ENCODE results near the gene STXBP4. TPM values are rescaled to one million over a fixed set of nuclear protein-coding genes. Genes with fewer than 3 reads are reported as not detected.

STXBP4 gene, protein sequence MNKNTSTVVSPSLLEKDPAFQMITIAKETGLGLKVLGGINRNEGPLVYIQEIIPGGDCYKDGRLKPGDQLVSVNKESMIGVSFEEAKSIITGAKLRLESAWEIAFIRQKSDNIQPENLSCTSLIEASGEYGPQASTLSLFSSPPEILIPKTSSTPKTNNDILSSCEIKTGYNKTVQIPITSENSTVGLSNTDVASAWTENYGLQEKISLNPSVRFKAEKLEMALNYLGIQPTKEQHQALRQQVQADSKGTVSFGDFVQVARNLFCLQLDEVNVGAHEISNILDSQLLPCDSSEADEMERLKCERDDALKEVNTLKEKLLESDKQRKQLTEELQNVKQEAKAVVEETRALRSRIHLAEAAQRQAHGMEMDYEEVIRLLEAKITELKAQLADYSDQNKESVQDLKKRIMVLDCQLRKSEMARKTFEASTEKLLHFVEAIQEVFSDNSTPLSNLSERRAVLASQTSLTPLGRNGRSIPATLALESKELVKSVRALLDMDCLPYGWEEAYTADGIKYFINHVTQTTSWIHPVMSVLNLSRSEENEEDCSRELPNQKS
- total RNA-seq (45.4 TPM), polyA plus RNA-seq (4.5 TPM)

GRCh38 chr17:54968262-54968987 is at the start of gene STXBP4, which contains the start of gene COX11:
Gene STXBP4 (plus strand): TSS chr17:54968765. CDS start chr17:54986220, 17,455 bp downstream.
Gene COX11 (minus strand): TSS chr17:54968654. CDS start chr17:54968646, 8 bp downstream.
- peak; percentile 87 for DNase-seq (ENCODE audit: extremely low spot score)
- Histone ChIP-seq H3K4me1 (ENCODE audit: insufficient read depth) (no peaks in the 10 kb centered on the region), H3K36me3 (ENCODE audit: insufficient read depth) (no peaks in the 10 kb centered on the region), H3K4me3 (ENCODE audit: low read depth, low read length) (peak within 1 kb of the TSS; percentile 87), H3K27ac (ENCODE audit: low read depth) (peak within 1 kb of the TSS; percentile 77)
- WGBS: under 1% methylated on average over 57 of the region's 57 CpGs

GRCh38 chr17:54919425-54919824 is 49.1 kb upstream of the STXBP4 start:
- Histone ChIP-seq H3K27ac (ENCODE audit: low read depth) (no peak overlapping the region), H3K4me1 (ENCODE audit: insufficient read depth) (no peaks in the 10 kb centered on the region), H3K4me3 (ENCODE audit: low read depth, low read length) (no peak overlapping the region), H3K36me3 (ENCODE audit: insufficient read depth) (peaks cover 3% of the 10 kb centered on the region)
- no peak for DNase-seq (ENCODE audit: extremely low spot score)

- no peak for DNase-seq (ENCODE audit: extremely low spot score)
- Histone ChIP-seq H3K4me1 (ENCODE audit: insufficient read depth) (no peaks in the 10 kb centered on the region), H3K36me3 (ENCODE audit: insufficient read depth) (no peaks in the 10 kb centered on the region), H3K4me3 (ENCODE audit: low read depth, low read length) (no peak overlapping the region), H3K27ac (ENCODE audit: low read depth) (no peak overlapping the region)
- WGBS: 97% methylated on average over 6 of the region's 6 CpGs
These were observed 47.7 kb upstream of the STXBP4 start for GRCh38 chr17:54920819-54921218.

GRCh38 chr17:54924405-54924804 is 44.2 kb upstream of the STXBP4 start:
- no peak overlapping the region for H3K27ac ChIP-seq (ENCODE audit: low read depth)
- no peaks in the 10 kb centered on the region for H3K4me1 ChIP-seq (ENCODE audit: insufficient read depth)
- WGBS: 97% methylated on average over 5 of the region's 5 CpGs
- no peaks in the 10 kb centered on the region for H3K36me3 ChIP-seq (ENCODE audit: insufficient read depth)
- H3K4me3 ChIP-seq (ENCODE audit: low read depth, low read length): no peak overlapping the region
- no peak for DNase-seq (ENCODE audit: extremely low spot score)

- 84% methylated on average over 3 of the region's 3 CpGs for WGBS
- no peak for DNase-seq (ENCODE audit: extremely low spot score)
- H3K4me3 ChIP-seq (ENCODE audit: low read depth, low read length): no peak overlapping the region
- no peak overlapping the region for H3K27ac ChIP-seq (ENCODE audit: low read depth)
- no peaks in the 10 kb centered on the region for H3K4me1 ChIP-seq (ENCODE audit: insufficient read depth)
- H3K36me3 ChIP-seq (ENCODE audit: insufficient read depth): peaks cover 2% of the 10 kb centered on the region
These were observed 41.0 kb upstream of the STXBP4 start for GRCh38 chr17:54927525-54927924.

DNA sequence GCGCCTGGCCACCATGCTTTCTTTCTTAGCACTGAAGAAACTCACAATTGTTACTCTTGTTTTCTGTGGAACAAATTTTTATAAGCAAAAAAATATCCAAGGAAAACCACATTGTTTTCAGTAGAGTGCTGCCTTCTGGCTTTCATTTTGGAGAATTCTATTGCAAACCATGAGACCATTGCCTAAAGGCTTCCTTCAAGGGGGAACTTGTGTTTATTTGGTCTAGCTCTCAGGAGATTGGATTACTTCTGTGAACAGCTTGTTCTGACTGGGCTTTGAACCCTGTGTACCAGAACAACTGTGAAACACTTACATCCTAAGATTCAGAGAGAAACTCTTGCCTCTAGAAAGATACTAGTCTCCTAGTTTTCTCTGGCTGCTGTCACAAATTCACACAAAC is 35.9 kb upstream of the STXBP4 start:
- WGBS: 96% methylated on average over 1 of the region's 1 CpG
- DNase-seq (ENCODE audit: extremely low spot score): no peak
- Histone ChIP-seq H3K27ac (ENCODE audit: low read depth) (no peak overlapping the region), H3K4me3 (ENCODE audit: low read depth, low read length) (no peak overlapping the region), H3K4me1 (ENCODE audit: insufficient read depth) (no peaks in the 10 kb centered on the region), H3K36me3 (ENCODE audit: insufficient read depth) (peaks cover 2% of the 10 kb centered on the region)

- H3K36me3 ChIP-seq (ENCODE audit: insufficient read depth): peaks cover 2% of the 10 kb centered on the region
- 77% methylated on average over 3 of the region's 3 CpGs for WGBS
- no peak for DNase-seq (ENCODE audit: extremely low spot score)
- no peaks in the 10 kb centered on the region for H3K4me1 ChIP-seq (ENCODE audit: insufficient read depth)
- H3K4me3 ChIP-seq (ENCODE audit: low read depth, low read length): no peak overlapping the region
- H3K27ac ChIP-seq (ENCODE audit: low read depth): no peak overlapping the region
These were observed 34.6 kb upstream of the STXBP4 start for GRCh38 chr17:54933921-54934320.

DNA sequence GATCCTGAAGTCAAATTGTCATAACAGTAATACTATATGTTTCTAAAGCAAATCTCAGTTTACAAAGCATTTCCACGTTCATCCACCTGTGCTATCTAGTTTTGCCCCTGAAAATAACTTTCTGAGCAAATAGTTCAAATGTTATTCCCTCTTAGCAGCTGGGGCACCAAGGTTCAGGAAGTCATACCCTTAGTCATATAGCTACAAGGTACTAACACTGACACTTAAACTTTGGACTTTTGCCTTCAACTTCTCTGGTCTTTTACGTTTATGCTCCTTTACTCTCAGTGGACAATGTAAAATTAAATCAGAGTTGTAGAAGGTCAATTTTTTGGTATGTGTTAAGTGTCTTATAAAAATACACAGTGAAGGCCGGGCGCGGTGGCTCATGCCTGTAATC is 33.1 kb upstream of the STXBP4 start:
- Histone ChIP-seq H3K27ac (ENCODE audit: low read depth) (no peak overlapping the region), H3K4me3 (ENCODE audit: low read depth, low read length) (no peak overlapping the region), H3K4me1 (ENCODE audit: insufficient read depth) (no peaks in the 10 kb centered on the region), H3K36me3 (ENCODE audit: insufficient read depth) (no peaks in the 10 kb centered on the region)
- WGBS: 92% methylated on average over 5 of the region's 5 CpGs
- no peak for DNase-seq (ENCODE audit: extremely low spot score)

- no peaks in the 10 kb centered on the region for H3K4me1 ChIP-seq (ENCODE audit: insufficient read depth)
- DNase-seq (ENCODE audit: extremely low spot score): no peak
- no peak overlapping the region for H3K4me3 ChIP-seq (ENCODE audit: low read depth, low read length)
- WGBS: 65% methylated on average over 5 of the region's 5 CpGs
- H3K36me3 ChIP-seq (ENCODE audit: insufficient read depth): no peaks in the 10 kb centered on the region
- no peak overlapping the region for H3K27ac ChIP-seq (ENCODE audit: low read depth)
These were observed 31.5 kb upstream of the STXBP4 start for GRCh38 chr17:54937018-54937417.

DNA sequence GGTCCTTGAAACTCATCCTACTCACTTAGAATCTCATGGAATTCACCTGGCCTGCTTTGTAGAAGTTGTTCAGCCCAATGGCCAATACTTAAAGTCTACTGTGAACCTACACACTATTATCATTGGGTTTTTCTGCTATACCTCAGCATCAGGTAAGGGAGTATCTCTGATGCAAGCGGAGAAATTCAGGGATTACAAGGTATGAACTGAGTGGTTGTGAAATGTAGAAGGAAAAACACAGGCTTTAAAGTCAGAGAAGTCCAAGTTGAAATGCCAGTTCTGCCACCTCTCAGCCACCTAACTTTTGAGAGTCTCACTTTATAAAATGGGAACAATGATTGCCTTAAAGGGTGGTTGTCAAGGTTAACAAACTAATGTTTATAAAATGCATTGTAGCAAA is 31.1 kb upstream of the STXBP4 start:
- Histone ChIP-seq H3K36me3 (ENCODE audit: insufficient read depth) (no peaks in the 10 kb centered on the region), H3K4me3 (ENCODE audit: low read depth, low read length) (no peak overlapping the region)
- DNase-seq (ENCODE audit: extremely low spot score): no peak

GRCh38 chr17:54941285-54941684 is 27.3 kb upstream of the STXBP4 start:
- WGBS: 95% methylated on average over 1 of the region's 1 CpG
- Histone ChIP-seq H3K4me1 (ENCODE audit: insufficient read depth) (no peaks in the 10 kb centered on the region), H3K4me3 (ENCODE audit: low read depth, low read length) (no peak overlapping the region), H3K36me3 (ENCODE audit: insufficient read depth) (no peaks in the 10 kb centered on the region), H3K27ac (ENCODE audit: low read depth) (no peak overlapping the region)
- DNase-seq (ENCODE audit: extremely low spot score): no peak

More for the DNA sequence above, 31.1 kb upstream of the STXBP4 start:
- no peaks in the 10 kb centered on the region for H3K4me1 ChIP-seq (ENCODE audit: insufficient read depth)
- no peak overlapping the region for H3K27ac ChIP-seq (ENCODE audit: low read depth)
- WGBS: 95% methylated on average over 1 of the region's 1 CpG

- H3K4me3 ChIP-seq (ENCODE audit: low read depth, low read length): no peak overlapping the region
- DNase-seq (ENCODE audit: extremely low spot score): no peak
- 83% methylated on average over 1 of the region's 1 CpG for WGBS
- no peaks in the 10 kb centered on the region for H3K36me3 ChIP-seq (ENCODE audit: insufficient read depth)
- no peaks in the 10 kb centered on the region for H3K4me1 ChIP-seq (ENCODE audit: insufficient read depth)
- no peak overlapping the region for H3K27ac ChIP-seq (ENCODE audit: low read depth)
These were observed 23.8 kb upstream of the STXBP4 start for GRCh38 chr17:54944796-54945195.

DNA sequence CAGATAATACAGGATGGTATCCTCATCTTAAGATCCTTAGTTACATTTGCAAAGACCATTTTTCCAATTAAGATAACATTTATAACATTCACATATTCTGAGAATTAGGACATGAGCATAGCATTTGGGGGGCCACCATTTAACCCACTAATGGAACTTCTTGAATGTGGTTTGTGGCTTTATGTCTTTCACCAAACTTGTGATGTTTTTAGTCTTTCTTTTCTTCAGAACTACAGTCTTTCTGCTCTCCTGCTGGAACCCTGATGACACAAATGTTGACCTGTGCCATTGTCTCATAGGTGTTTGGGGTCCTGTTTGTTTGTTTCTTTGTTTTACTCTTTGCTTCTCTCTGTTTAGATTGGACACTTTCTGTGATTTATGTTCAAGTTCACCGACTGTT is 23.3 kb upstream of the STXBP4 start:
- 64% methylated on average over 1 of the region's 1 CpG for WGBS
- no peak for DNase-seq (ENCODE audit: extremely low spot score)
- Histone ChIP-seq H3K4me1 (ENCODE audit: insufficient read depth) (no peaks in the 10 kb centered on the region), H3K36me3 (ENCODE audit: insufficient read depth) (no peaks in the 10 kb centered on the region), H3K27ac (ENCODE audit: low read depth) (no peak overlapping the region), H3K4me3 (ENCODE audit: low read depth, low read length) (no peak overlapping the region)

- WGBS: 88% methylated on average over 1 of the region's 1 CpG
- Histone ChIP-seq H3K4me1 (ENCODE audit: insufficient read depth) (no peaks in the 10 kb centered on the region), H3K27ac (ENCODE audit: low read depth) (no peak overlapping the region), H3K36me3 (ENCODE audit: insufficient read depth) (no peaks in the 10 kb centered on the region), H3K4me3 (ENCODE audit: low read depth, low read length) (no peak overlapping the region)
- no peak for DNase-seq (ENCODE audit: extremely low spot score)
These were observed 22.9 kb upstream of the STXBP4 start for GRCh38 chr17:54945671-54946070.
